Gastrocnemius medialis (tissue), 4 donors: Measurements from ENCODE around the gene VAPA. TPM values are rescaled to one million over a fixed set of nuclear protein-coding genes. Genes with fewer than 3 reads are reported as not detected.

Experiments used
- ATAC-seq, 2 donors: fragments of 150-250 bp; one replicate each; pipeline ENCODE4 v1.9.1; 2016
- DNase-seq, 2 donors: peaks; one replicate each; pipeline ENCODE4 v3.0.0-alpha.2; 2019
- H3K27ac ChIP-seq, 4 donors: fragments of 200-600 bp; sonication (generic); 1 replicate in 1 of 4; 2 replicates in 3 of 4; pipeline ENCODE4 v1.5.1; 2016 to 2018; ENCODE audit warnings: mild to moderate bottlenecking in 2 of 4, moderate library complexity in 1 of 4
- H3K27me3 ChIP-seq, 3 donors: fragments of 200-600 bp; sonication (generic) in 2 of 3; 1 replicate in 1 of 3; 2 replicates in 2 of 3; pipeline versions ENCODE4 v1.5.1 to v1.6.0; 2016 to 2019; ENCODE audit warnings: mild to moderate bottlenecking in 1 of 3, moderate library complexity in 1 of 3
- H3K36me3 ChIP-seq, 2 donors: fragments of 200-600 bp; sonication (generic) in 1 of 2; one replicate each; pipeline ENCODE4 v1.5.1; 2017 to 2018
- H3K4me1 ChIP-seq, 2 donors: fragments of 200-600 bp; sonication (generic) in 1 of 2; one replicate each; pipeline ENCODE4 v1.5.1; 2016 to 2017; ENCODE audit warnings: mild to moderate bottlenecking in 2 of 2
- H3K4me3 ChIP-seq, 4 donors: fragments of 200-600 bp; sonication (generic) in 3 of 4; 1 replicate in 1 of 4; 2 replicates in 3 of 4; pipeline ENCODE4 v1.5.1; 2016 to 2019; ENCODE audit warnings: mild to moderate bottlenecking in 2 of 4
- H3K9me3 ChIP-seq, 3 donors: fragments of 200-600 bp; sonication (generic) in 2 of 3; 1 replicate in 1 of 3; 2 replicates in 2 of 3; pipeline ENCODE4 v1.5.1; 2016 to 2019
- CTCF ChIP-seq, 5 experiments: fragments of 450-650 bp in 3 of 5; fragments of 200-600 bp in 2 of 5; sonication (generic) in 2 of 5; IDR thresholded peaks in 4 of 5; conservative IDR thresholded peaks in 1 of 5; 1 replicate in 4 of 5; 2 replicates in 1 of 5; pipeline ENCODE4 v1.5.1; 2016 to 2019; ENCODE audit warnings: antibody characterized with exemption in 5 of 5, mild to moderate bottlenecking in 3 of 5, moderate library complexity in 3 of 5
- POLR2A ChIP-seq, 2 donors: fragments of 450-650 bp; IDR thresholded peaks; one replicate each; pipeline ENCODE4 v1.6.1; 2017; ENCODE audit warnings: antibody characterized with exemption in 2 of 2, mild to moderate bottlenecking in 2 of 2, moderate library complexity in 2 of 2
- in situ Hi-C, 4 donors: fragments of 200-750 bp; cut with MboI; loops; one replicate each; pipeline versions ENCODE4 v1.15.0 to v1.8.0; 2017; ENCODE audit warnings: low sequenced_read_pairs in 4 of 4
- intact Hi-C: fragments of 100-400 bp; cut with DNase I; formaldehyde crosslinking; loops from one replicate; pipeline ENCODE4 v1.15.1; 2023; ENCODE audit warnings: low total_unique reads
- total RNA-seq, 4 donors: library from RNA; depleted of rRNA; stranded (reverse); fragments of >200 nt; gene quantifications; one replicate each; pipeline versions ENCODE4 v1.1.0 to v1.2.3, GENCODE V29; 2016

The VAPA gene
- total RNA-seq, 4 donors from 2014 or later, result 227 to 320 (median 243) TPM

GRCh38 chr18:9982711-9983110 is 68.9 kb downstream of the VAPA start:
- ATAC-seq, result no peak
- intact Hi-C loops, result no loop called here
- in situ Hi-C loops, result no loop called here

GRCh38 chr18:9984080-9984479 is 70.3 kb downstream of the VAPA start:
- Histone ChIP-seq H3K9me3 (no peaks in the 10 kb centered on the region), H3K4me3 (no peak overlapping the region), H3K4me1 (no peaks in the 10 kb centered on the region), H3K27me3 (no peaks in the 10 kb centered on the region), H3K36me3 (no peaks in the 10 kb centered on the region), H3K27ac (no peak overlapping the region)
- ATAC-seq, result no peak
- TF ChIP-seq POLR2A (IDR thresholded peaks at IDR 0.05) (no peak), CTCF (IDR thresholded peaks at IDR 0.05 in 4 of 5, conservative IDR thresholded peaks at IDR 0.05 in 1 of 5) (no peak)
- in situ Hi-C loops (no loop called here), intact Hi-C loops (no loop called here)
- no peak for DNase-seq

More at GRCh38 chr18:9982711-9983110, 68.9 kb downstream of the VAPA start:
- Histone ChIP-seq H3K9me3 (no peaks in the 10 kb centered on the region), H3K36me3 (no peaks in the 10 kb centered on the region), H3K4me3 (no peak overlapping the region), H3K27me3 (no peaks in the 10 kb centered on the region), H3K4me1 (no peaks in the 10 kb centered on the region), H3K27ac (no peak overlapping the region)
- no peak for TF ChIP-seq CTCF (IDR thresholded peaks at IDR 0.05 in 4 of 5, conservative IDR thresholded peaks at IDR 0.05 in 1 of 5)
- no peak for TF ChIP-seq POLR2A (IDR thresholded peaks at IDR 0.05)
- no peak for DNase-seq

- no peaks in the 10 kb centered on the region for H3K27me3 ChIP-seq
- intact Hi-C loops (no loop called here), in situ Hi-C loops (no loop called here)
- no peaks in the 10 kb centered on the region for H3K4me1 ChIP-seq
- no peaks in the 10 kb centered on the region for H3K9me3 ChIP-seq
- ATAC-seq (no peak), DNase-seq (no peak)
- H3K36me3 ChIP-seq, result no peaks in the 10 kb centered on the region
- no peak overlapping the region for H3K27ac ChIP-seq
- TF ChIP-seq POLR2A (IDR thresholded peaks at IDR 0.05) (no peak), CTCF (IDR thresholded peaks at IDR 0.05 in 4 of 5, conservative IDR thresholded peaks at IDR 0.05 in 1 of 5) (no peak)
- H3K4me3 ChIP-seq, result no peak overlapping the region
These were observed 71.8 kb downstream of the VAPA start for GRCh38 chr18:9985641-9986040.

GRCh38 chr18:9986156-9986930 is 72.5 kb downstream of the VAPA start:
- Histone ChIP-seq H3K4me1 (no peaks in the 10 kb centered on the region), H3K27ac (no peak overlapping the region), H3K27me3 (no peaks in the 10 kb centered on the region), H3K9me3 (no peaks in the 10 kb centered on the region), H3K36me3 (no peaks in the 10 kb centered on the region), H3K4me3 (no peak overlapping the region)
- TF ChIP-seq POLR2A (IDR thresholded peaks at IDR 0.05), result no peak
- no peak for TF ChIP-seq CTCF (IDR thresholded peaks at IDR 0.05 in 4 of 5, conservative IDR thresholded peaks at IDR 0.05 in 1 of 5)
- intact Hi-C loops (no loop called here), in situ Hi-C loops (no loop called here)
- ATAC-seq (no peak), DNase-seq (no peak)
